Heart left ventricle (tissue), 16 donors: ENCODE measurements around the gene GOT2. TPM values are rescaled to one million over a fixed set of nuclear protein-coding genes. Genes with fewer than 3 reads are reported as not detected.

Experiments
- ATAC-seq, 4 donors: fragments of 200-7000 bp; cut with Tn5 transposase; one replicate each; pipeline ENCODE4 v1.9.1; 2020 to 2022; ENCODE audit warnings: moderate library complexity in 4 of 4, mild to moderate bottlenecking in 3 of 4, moderate number of reproducible peaks in 1 of 4
- DNase-seq, 5 donors: peaks; one replicate each; pipeline ENCODE4 v3.0.0-alpha.2; 2020
- H3K27ac ChIP-seq, 12 donors: fragments of 200-600 bp; sonication (generic) in 4 of 12; one replicate each; pipeline versions ENCODE4 v1.5.0 to v1.8.0; 2016 to 2022; ENCODE audit warnings: mild to moderate bottlenecking in 2 of 12
- H3K27me3 ChIP-seq, 9 donors: fragments of 200-600 bp; sonication (generic) in 2 of 9; one replicate each; pipeline versions ENCODE4 v1.5.1 to v1.8.0; 2016 to 2022; ENCODE audit warnings: mild to moderate bottlenecking in 3 of 9
- H3K36me3 ChIP-seq, 9 donors: fragments of 200-600 bp; sonication (generic) in 2 of 9; one replicate each; pipeline versions ENCODE4 v1.5.0 to v1.8.0; 2018 to 2022; ENCODE audit warnings: mild to moderate bottlenecking in 2 of 9
- H3K4me1 ChIP-seq, 12 donors: fragments of 200-600 bp; sonication (generic) in 4 of 12; one replicate each; pipeline versions ENCODE4 v1.5.0 to v1.8.0; 2016 to 2022; ENCODE audit warnings: mild to moderate bottlenecking in 3 of 12
- H3K4me3 ChIP-seq, 12 donors: fragments of 200-600 bp; sonication (generic) in 4 of 12; one replicate each; pipeline versions ENCODE4 v1.5.0 to v1.8.0; 2017 to 2022; ENCODE audit warnings: mild to moderate bottlenecking in 9 of 12, moderate library complexity in 4 of 12
- H3K9me3 ChIP-seq, 12 donors: fragments of 200-600 bp; sonication (generic) in 4 of 12; one replicate each; pipeline versions ENCODE4 v1.5.0 to v1.8.0; 2016 to 2022; ENCODE audit warnings: mild to moderate bottlenecking in 1 of 12
- CTCF ChIP-seq, 12 donors: fragments of 200-600 bp; sonication (generic) in 4 of 12; IDR thresholded peaks; one replicate each; pipeline versions ENCODE4 v1.5.0 to v1.8.0; 2018 to 2022; ENCODE audit warnings: antibody characterized with exemption in 12 of 12, mild to moderate bottlenecking in 5 of 12
- POLR2A ChIP-seq, 2 donors: fragments of 450-650 bp; IDR thresholded peaks; one replicate each; pipeline ENCODE4 v1.6.1; 2017; ENCODE audit warnings: antibody characterized with exemption in 2 of 2, mild to moderate bottlenecking in 2 of 2, moderate library complexity in 2 of 2
- WGBS, 4 donors: extraction: QIAGEN DNeasy Blood & Tissue Kit in 2 of 4; methylation state at CpG; one replicate each; pipeline versions ENCODE4 v1.1.5 to v1.1.7; 2013 to 2018; 5-methylcytosine and 5-hydroxymethylcytosine counted together
- intact Hi-C, 10 donors: fragments of 100-400 bp; cut with DNase I; formaldehyde crosslinking; loops; one replicate each; pipeline versions ENCODE4 v1.11.1 to v1.14.2; 2022
- polyA plus RNA-seq, 2 donors: library from polyadenylated mRNA; stranded (reverse); fragments of 200-250 nt; gene quantifications; one replicate each; pipeline ENCODE4 v1.2.3, GENCODE V29; 2013
- total RNA-seq, 9 donors: library from RNA; depleted of rRNA in 2 of 9; stranded (reverse); fragments of >200 nt in 2 of 9; fragmentation: NEBNext Ultra II Directional in 3 of 9; extraction: Animal tissue kit (Norgen Biotek cat#: 25700) in 3 of 9; gene quantifications; one replicate each; pipeline versions ENCODE4 v1.1.0 to v1.2.4, GENCODE V29; 2016 to 2023
- donor health status: ischemic (EF 13 %, LVEDD 7.1; RV severe dilation, severe dysfunction).
- donor health status: healthy with polysubstance abuse.
- donor health status: DM: no; HTN: yes; CAD: no.
- donor health status: DM: no; HTN: no; CAD: no.
- donor health status: ischemic (EF 25% LVEDD 6.9; RV normal size, moderate dysfunction).
- donor health status: ischemic (EF 25% LVEDD 5.7; RV mildly dilated, moderate dysfunction).
- donor health status: healthy.
- donor health status: DM: yes; HTN: yes; CAD: no.
- donor health status: ischemic (EF 35%, LVEDD 5.7; RV mildly dilated, moderate dysfunction).
- donor health status: nonischemic (EF 11% LVEDD 7.7; RV severe dilation, severe dysfunction).
- donor health status: DM: yes; HTN: yes; CAD: no.
- donor health status: PGD.
- donor health status: ischemic (EF 29% LVEDD 5.4; RV normal size, mild dysfunction).
- donor health status: nonischemic (EF 23%, LVEDD 6.1; RV moderate dilation, normal function).

GOT2 gene
- total and polyA plus RNA-seq, 11 donors, result 201 to 590 (median 398) TPM

GRCh38 chr16:58678269-58678668 lies 55.8 kb downstream of the GOT2 start:
- TF ChIP-seq CTCF (IDR thresholded peaks at IDR 0.05) (no peak), POLR2A (IDR thresholded peaks at IDR 0.05) (no peak)
- intact Hi-C loops, result loop anchor here in 8 of 10 donors (1.0 to 5.0 kb wide), 4 partner anchors 74 to 79 kb away; no protein-coding TSS in a partner anchor
- Histone ChIP-seq H3K27ac (no peak overlapping the region), H3K4me1 (peaks cover 0 to 18% (median 6%) of the 10 kb centered on the region in 12 donors), H3K36me3 (peaks cover 0 to 77% (median 63%) of the 10 kb centered on the region in 9 donors), H3K9me3 (no peaks in the 10 kb centered on the region), H3K4me3 (no peak overlapping the region), H3K27me3 (no peaks in the 10 kb centered on the region)
- peak in 1 of 5 donors; percentile 12 for DNase-seq
- 98 to 100% (median 100%) methylated on average over 4 of the region's 4 CpGs for WGBS, 4 donors
- ATAC-seq, result peak in 2 of 4 donors; percentile 1 to 3

GRCh38 chr16:58670946-58671583 lies 63.1 kb downstream of the GOT2 start:
- ATAC-seq, result no peak
- DNase-seq, result no peak
- intact Hi-C loops, result no loop called here
- no peak overlapping the region for H3K27ac ChIP-seq
- H3K4me1 ChIP-seq, result peaks cover 0 to 4% (median 0%) of the 10 kb centered on the region in 12 donors
- TF ChIP-seq CTCF (IDR thresholded peaks at IDR 0.05), result no peak
- no peak for TF ChIP-seq POLR2A (IDR thresholded peaks at IDR 0.05)
- H3K27me3 ChIP-seq, result no peaks in the 10 kb centered on the region
- peaks cover 0 to 98% (median 68%) of the 10 kb centered on the region in 9 donors for H3K36me3 ChIP-seq
- WGBS, 4 donors, result 92 to 96% (median 94%) methylated on average over 18 of the region's 18 CpGs
- H3K4me3 ChIP-seq, result no peak overlapping the region
- no peaks in the 10 kb centered on the region for H3K9me3 ChIP-seq

- Histone ChIP-seq H3K27ac (no peak overlapping the region), H3K4me3 (no peak overlapping the region), H3K36me3 (peaks cover 0 to 89% (median 65%) of the 10 kb centered on the region in 9 donors), H3K9me3 (no peaks in the 10 kb centered on the region), H3K4me1 (peaks cover 0 to 4% (median 0%) of the 10 kb centered on the region in 12 donors), H3K27me3 (no peaks in the 10 kb centered on the region)
- DNase-seq (no peak), ATAC-seq (no peak)
- intact Hi-C loops, result no loop called here
- TF ChIP-seq POLR2A (IDR thresholded peaks at IDR 0.05) (no peak), CTCF (IDR thresholded peaks at IDR 0.05) (no peak)
These were observed 63.9 kb downstream of the GOT2 start for GRCh38 chr16:58670177-58670576.

- intact Hi-C loops, result loop anchor here in 5 of 10 donors (10.0 kb wide), 3 partner anchors 150 to 760 kb away; partner anchors contain the start of gene SETD6 (in 1 of the 5)
- Histone ChIP-seq H3K27me3 (no peaks in the 10 kb centered on the region), H3K4me3 (no peak overlapping the region), H3K4me1 (peaks cover 0 to 6% (median 0%) of the 10 kb centered on the region in 12 donors), H3K27ac (no peak overlapping the region), H3K9me3 (no peaks in the 10 kb centered on the region), H3K36me3 (peaks cover 0 to 41% (median 28%) of the 10 kb centered on the region in 9 donors)
- ATAC-seq (peak in 2 of 4 donors; percentile 4 to 8), DNase-seq (no peak)
- no peak for TF ChIP-seq POLR2A (IDR thresholded peaks at IDR 0.05)
- no peak for TF ChIP-seq CTCF (IDR thresholded peaks at IDR 0.05)
- WGBS, 4 donors, result 73 to 84% (median 80%) methylated on average over 8 of the region's 8 CpGs
These were observed 68.9 kb downstream of the GOT2 start for GRCh38 chr16:58665200-58665599.
